Activated effector memory CD4-positive, alpha-beta T cell treated with Interleukin-2 at 50 U/mL for 16 hours (primary cell): Measurements from ENCODE around the gene SSRP1.
A peak's percentile ranks its signal among the peaks of the same experiment; 100 is the strongest.
"Not testable (repeated sequence)": the region's sequence is repeated elsewhere in the genome, so short reads cannot be mapped to it uniquely, and the experiment has no call there.

Experiments used
- DNase-seq: peaks from one replicate; pipeline ENCODE4 v3.0.0-alpha.2; 2020

The SSRP1 gene, protein sequence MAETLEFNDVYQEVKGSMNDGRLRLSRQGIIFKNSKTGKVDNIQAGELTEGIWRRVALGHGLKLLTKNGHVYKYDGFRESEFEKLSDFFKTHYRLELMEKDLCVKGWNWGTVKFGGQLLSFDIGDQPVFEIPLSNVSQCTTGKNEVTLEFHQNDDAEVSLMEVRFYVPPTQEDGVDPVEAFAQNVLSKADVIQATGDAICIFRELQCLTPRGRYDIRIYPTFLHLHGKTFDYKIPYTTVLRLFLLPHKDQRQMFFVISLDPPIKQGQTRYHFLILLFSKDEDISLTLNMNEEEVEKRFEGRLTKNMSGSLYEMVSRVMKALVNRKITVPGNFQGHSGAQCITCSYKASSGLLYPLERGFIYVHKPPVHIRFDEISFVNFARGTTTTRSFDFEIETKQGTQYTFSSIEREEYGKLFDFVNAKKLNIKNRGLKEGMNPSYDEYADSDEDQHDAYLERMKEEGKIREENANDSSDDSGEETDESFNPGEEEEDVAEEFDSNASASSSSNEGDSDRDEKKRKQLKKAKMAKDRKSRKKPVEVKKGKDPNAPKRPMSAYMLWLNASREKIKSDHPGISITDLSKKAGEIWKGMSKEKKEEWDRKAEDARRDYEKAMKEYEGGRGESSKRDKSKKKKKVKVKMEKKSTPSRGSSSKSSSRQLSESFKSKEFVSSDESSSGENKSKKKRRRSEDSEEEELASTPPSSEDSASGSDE

DNA sequence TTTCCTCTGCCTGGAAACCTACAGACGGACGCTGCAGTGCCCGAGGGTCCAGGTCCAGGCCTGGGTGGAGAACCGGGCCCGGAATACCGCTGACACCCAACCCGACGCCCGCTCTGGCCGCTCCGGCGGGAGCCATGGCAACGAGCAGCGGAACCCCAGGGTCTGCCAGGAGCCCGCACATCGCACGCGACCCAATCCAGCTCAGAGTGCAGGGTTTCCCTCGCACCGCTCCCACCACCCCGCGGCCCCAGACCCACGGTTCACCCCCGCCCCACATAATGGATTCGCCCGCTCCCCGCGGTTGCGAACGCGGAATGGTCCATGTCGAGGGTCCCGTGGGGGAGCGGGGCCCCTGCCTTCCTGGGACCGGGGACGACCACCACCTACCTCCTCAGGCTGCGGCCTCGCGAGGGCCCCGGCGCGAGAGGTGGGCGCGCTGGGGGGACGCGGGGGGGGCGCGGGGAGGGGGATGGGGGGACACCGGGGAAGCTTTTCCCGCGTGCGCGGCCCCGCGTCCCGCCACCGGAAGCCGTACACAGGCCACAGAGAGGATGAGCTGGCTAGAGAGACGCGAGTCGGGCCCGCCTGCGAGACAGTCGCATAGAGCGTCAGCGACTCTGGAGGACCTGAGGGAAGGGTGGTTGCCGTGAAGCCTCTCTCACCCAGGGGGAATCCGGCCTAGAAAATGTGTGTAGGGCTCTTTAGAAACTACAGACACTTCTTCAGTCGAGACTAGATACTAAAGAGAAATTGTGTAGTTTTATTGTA is at the start of gene SSRP1:
Gene SSRP1 (minus strand): TSS at position 550 of the 768 bp plus-strand sequence. CDS start 771 bp downstream, outside the sequence.
- DNase-seq: peak; percentile 82

DNA sequence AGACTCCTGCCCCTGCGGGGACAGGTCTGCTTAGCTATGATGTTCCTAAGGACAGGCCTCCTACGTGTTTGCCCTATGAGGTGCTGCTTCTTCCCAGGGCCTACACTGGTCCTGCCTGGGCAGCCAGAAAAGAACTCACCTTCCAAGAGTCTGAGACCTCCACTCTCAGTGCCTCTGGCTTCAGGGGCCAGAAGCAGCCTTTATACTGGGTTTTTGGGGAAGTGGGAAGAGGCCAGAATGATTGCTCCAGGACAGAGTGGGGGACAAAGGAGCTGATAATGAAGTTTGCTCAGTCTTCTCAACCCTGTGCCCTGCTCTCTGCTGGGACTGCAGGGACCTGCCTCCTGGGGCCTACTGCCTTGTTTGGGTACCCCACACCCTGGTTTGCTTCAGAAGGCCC is 45.3 kb upstream of the SSRP1 start, which contains the start of gene PRG3:
Gene PRG3 (minus strand): TSS at position 176 of the 400 bp plus-strand sequence. CDS start 442 bp downstream, outside the sequence.
- no peak for DNase-seq

DNA sequence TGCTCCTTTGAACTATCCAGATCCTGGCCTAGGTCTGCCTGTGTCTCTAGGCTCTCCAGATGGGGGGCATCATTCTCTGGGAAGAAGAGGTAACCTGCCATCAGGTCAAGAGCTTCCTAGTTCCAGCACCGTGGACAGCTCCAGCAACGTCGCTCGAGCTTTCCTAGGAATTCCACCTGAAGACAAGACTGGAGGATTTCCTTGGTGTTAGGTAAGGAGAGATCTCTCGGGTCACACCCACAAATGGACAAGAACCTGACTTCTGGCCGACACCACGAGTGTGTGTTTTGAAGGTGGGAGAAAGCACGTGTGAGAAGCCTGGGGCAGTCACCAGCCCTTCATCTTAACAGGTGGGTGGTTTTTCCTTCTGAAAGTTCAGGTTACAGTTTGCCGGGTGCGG is 44.0 kb upstream of the SSRP1 start:
- DNase-seq: no peak

DNA sequence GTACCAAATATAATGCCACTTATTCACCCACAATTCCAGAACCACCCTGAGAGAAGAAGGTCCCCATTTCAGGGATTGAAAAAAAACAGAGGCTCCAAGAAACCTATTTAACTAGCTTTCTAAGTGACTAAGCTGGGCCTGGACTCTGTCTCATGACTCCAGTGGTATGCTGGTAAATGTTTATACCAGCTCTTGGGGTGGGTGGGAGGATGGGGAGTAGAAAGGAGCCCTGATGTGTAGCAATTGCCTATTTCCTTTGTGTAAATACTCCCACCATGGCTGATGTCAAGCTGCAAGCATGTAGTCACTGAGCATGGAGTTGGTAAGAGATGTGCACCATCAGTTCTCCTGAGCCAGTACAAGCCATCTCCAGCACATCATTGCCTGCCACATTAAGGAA is 42.5 kb upstream of the SSRP1 start:
- DNase-seq: no peak

DNA sequence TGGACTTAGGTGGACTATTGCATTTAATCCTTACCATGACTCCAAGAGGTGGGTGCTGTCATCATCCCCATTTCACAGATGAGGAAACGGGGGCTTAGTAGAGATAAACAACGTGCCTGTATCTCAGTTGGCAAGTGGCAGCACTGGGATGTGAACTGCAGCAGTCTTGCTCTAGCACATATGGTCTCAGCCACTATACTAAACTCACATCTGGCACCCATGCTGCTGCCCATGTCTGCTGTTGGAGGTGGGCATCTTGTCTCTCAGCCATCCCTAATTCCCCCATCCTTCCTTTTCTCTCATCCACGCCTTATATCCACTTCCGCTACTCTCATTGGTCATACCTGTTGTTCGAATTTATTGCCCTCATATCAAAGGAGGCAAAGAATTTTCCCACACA is 41.4 kb upstream of the SSRP1 start:
- DNase-seq: no peak

DNA sequence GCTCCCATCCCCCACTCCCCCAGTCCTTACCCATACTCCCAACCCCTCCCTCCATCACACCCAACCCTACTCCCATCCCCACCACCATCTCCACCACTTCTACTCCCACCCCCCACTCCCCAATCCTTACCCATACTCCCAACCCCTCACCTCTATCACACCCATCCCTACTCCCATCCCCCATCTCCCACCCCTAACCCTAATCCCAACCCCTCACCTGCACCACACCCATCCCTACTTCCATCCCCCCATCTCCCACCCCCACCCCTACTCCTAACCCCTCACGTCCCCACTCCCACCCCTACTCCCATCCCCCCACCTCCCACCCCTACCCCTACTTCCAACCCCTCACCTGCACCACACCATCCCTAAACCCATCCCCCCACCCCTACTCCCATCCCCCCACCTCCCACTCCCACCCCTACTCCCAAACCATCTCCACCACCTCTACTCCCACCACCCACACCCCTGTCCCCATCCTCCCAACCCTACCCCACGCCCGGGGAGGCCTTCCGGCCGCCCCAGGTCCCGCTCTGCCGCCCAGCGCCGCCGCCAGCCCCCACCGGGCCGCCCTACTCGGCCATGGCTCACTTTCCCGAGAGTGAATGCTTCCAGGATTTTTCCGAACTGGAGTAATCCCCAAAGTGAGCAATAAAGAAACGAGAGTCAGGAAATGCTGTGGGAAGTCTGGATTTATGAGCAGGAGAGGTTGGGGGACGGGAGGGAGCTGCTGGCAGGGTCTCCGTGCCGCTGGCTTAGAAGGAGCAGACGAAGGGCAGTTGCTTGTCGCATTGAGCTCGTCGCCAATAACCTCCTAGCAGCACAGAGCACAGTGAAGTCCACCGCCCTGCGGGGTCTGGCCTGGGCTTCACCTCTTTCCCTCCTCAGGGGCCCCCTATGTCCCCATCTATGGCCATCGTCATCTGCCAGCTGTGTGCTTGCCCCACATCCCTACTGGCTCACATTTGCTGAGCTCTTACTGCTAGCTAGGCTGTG is 40.7 kb upstream of the SSRP1 start:
- DNase-seq: no peak

DNA sequence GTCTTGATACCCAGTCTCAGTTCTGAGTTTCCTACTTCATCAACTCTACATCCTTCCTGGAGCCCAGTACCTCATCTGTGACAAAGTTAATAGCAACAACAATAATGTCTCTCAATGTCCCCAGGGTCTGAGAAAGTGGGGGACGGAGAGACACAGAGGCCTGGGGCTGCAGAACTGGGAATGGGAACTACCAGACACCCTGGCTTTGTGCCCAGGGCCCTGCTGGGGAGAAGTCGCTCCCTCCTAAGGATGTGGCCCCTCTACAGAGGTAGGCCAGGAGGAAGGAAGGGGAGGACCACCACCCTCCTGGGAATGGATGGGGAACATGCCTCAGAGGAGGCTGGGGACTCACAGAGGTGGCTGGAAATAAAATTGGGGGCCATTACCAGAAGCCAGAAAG is 39.8 kb upstream of the SSRP1 start:
- no peak for DNase-seq

DNA sequence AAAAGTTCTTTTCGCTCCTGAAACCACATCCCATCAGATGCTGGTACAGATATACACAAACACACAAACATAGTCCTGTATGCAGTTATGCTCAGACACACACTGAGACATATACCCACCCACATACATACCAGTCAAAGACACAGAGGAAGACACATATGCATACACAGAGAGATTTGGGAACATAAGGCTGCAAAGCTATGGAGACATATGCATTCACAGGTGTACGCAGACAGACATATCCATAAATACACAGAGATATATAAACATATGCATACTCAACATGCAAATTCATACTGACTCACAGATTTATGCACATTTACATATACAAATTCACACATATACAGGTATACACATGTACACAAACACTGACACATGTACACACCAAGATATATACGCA is 39.3 kb upstream of the SSRP1 start:
- DNase-seq: no peak

DNA sequence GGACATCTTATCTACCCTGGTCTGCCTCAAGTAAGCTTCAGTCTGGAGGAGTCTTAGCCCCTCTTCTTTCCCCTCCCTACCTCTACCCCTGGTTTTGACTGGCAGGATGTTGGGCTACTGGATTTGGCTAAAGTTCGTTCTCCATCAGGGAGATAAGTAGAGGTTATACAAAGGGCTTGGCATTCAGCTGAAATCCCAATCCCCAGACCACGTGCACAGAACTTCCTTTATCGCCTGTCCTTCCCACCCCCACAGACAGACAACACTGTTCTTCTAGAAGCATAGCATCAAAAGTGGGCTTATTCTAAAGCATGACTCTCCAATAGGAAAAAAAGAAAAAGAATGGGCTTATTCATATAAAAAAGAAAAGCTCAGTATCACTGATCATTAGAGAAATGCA is 37.5 kb upstream of the SSRP1 start:
- no peak for DNase-seq

DNA sequence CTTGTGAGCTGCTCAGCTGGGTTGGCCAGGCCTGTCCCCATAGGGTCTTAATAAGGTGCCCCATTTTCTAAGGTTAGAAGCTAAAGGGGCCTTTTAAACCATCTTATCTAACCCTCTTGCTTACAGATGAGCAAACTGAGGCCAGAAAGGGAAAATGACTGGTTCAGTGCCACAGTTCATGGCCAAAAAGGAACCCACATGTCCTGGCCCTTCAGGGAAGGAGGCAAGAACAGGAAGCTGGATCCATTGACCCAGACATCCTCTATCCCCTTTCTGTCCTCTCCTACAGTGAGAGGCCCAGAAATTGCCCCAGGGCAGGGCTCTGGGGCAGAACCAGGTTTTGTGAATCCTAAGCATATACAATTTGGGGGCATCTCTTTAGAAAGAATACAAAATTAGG is 35.2 kb upstream of the SSRP1 start:
- DNase-seq: no peak

DNA sequence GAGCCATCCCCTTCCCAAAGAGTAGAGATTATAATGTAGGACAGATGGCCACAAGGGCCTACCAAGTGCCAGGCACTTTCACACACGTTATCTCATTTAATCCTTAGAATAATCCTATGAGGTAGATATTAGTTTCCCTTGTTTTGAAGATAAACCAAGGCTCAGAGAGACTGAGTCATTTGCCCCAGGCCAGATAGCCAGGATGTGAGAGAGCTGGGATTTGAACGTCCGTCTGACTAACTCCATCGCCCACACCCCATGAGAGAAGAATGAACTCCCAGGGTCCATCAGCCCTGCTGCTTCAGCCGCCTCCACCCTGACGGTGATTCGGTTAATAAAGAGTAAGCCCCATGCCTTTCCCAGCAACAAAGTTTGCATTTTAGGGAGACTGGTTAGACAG is 34.6 kb upstream of the SSRP1 start:
- DNase-seq: no peak

DNA sequence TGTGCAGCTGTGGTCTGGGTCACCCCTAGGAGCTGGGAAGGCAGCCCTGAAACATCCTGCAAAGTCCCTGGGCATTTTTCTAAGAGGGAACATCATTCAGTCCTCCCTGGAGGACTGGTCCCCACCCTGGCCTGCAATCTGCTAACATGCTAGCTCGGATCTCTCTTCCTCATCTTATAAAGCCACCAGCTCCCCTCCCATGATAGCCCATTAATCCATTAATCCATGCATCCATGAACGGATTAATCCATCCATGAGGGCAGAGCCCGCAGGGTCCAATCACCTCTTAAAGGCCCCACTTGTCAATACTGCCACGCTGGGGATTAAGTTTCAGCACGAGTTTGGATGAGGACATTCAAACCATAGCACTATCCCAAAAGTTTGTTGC is 33.1 kb upstream of the SSRP1 start:
- no peak for DNase-seq

DNA sequence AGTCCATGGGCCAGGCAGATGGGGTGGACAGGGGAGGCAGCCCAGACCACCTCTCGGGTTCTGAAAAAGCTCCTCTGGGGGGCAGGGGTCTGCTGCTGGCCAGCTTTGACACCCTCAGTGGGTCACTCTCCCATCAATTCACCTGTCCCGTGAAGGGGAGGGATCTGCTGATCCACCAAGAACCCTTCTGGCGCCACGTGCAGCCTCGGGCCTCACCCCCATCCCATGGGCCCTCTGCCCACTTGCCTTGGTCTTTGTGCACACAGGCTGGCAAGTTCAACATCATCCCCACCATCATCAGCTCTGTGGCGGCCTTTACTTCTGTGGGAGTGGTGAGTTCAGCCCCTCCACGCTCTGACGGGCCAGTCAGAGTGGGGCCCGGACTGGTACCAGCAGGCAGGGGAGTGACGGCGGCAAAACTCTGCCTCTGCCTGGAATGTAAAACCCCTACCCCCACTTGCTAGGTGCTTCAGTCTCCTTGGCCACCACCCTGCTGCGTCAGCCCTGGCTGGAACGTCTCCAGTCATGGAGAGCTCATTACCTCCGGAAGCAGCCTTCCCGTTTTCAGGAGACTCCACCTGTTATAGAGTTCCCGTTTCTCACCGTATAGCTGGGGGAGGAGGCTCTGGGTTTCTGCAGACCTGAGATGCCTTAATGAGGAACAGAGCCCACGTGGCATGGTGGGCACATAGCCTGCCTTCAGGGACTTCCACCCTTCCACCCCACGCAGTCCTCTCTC is 32.6 kb upstream of the SSRP1 start:
- DNase-seq: no peak

DNA sequence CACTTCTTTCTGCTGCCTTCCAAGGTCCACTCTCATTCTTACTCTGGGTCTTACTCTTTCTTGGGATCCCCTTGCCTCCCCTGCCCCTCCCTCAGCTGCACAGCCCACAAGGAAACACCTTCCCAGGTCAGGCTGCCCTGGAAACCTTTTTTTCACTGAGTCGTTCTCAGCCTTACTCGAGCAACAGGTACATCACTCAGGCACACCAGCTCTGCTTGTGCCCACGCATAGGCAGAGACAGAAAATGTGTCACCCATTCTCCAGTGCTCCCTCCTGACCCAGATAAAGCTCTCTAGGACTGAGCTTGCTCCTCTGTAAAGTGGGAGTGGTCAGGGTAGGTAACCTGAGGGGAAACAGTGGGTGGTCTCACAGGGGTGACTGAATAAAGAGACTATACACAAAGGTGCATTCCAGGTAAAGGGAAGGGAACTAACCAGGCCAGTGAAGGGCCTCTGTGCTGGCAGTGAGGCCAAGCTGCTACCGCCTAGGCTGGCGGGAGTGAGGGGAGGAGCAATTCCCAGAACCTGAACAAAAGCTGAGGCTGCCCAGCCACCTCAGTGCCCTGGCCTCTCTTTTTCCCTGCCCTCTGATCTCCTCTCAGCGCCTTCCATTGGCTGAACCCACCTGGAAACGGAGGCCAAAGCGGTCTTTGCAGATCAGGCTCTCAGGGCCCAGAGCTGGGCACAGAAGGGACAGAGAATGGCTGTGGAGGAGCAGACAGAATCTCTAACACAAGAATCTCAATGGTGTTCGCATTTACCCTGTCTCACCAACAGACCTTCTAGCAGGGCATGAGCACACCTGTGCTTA is 29.4 kb upstream of the SSRP1 start:
- no peak for DNase-seq

DNA sequence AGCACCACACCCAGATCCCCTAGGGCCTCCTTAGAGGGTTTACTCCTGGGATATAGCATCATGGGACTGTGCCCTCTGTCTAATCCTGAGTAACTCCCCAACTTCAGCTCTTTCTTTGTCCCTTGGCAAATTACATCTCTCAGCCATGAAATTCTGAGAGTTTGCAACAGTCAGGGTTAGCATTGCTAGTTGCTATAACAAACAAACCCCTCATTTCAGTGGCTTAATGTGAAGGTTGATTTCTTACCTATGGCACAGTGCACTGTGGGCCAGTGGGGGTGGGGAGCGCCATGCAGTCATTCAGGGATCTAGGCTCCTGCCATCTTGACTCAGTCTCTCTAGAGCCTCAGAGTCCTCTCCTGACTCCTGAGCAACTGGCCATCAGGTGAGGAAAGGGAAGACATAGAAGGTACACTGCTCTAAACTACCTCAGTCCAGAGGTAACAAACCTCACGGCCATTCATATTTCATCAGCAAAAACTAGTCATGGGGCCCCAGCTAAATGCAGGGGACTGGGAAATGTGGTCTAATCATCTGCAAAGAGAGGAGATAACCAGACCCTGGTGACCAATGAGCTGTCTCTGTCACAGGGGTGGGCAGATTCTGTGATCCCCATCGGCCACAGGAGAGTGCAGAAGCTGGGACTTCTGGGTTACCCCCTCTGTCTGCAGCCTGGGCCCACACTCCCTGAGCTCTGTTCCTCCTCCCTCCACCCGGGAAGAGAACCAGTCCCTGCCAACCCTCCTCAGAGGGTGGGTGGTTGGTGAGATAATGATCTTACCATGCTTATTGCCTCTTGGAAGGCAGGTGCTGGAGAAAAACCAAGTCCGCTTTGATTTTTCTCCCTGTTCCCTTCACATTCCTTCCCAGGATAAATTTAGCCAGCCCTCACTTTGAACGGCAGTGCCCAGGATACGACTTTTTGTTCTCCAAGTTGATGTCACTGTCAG is 27.7 kb upstream of the SSRP1 start:
- no peak for DNase-seq

DNA sequence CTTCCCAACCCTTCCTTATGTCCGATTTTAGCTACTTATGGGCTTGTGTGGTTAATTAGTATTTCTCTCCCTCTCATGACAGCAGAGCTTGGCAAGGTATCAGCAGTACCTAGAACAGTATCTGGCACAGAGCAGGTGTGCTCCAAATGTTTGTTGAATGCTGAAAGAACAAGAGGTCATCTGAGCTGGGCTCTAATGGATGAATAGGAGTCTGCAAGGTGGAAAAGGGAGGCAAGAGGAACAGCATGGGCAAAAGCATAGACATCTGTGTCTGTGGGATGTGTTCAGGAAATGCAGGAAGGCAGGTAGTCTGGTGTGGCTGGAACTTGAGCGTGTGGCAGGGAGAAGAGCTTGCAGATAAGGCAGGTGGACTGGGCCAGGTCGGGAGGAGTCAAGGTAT is 26.2 kb upstream of the SSRP1 start:
- no peak for DNase-seq

DNA sequence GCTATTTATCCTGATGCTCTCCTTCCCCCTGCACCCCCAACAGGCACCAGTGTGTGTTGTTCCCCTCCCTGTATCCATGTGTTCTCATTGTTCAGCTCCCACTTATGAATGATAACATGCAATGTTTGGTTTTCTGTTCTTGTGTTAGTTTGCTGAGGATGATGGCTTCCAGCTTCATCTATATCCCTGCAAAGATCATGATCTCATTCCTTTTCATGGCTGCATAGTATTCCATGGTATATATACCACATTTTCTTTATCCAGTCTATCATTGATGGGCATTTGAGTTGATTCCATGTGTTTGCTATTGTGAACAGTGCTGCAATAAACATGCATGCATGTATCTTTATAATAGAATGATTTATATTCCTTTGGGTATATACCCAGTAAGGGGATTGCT is 25.7 kb upstream of the SSRP1 start:
- DNase-seq: not testable (repeated sequence)

DNA sequence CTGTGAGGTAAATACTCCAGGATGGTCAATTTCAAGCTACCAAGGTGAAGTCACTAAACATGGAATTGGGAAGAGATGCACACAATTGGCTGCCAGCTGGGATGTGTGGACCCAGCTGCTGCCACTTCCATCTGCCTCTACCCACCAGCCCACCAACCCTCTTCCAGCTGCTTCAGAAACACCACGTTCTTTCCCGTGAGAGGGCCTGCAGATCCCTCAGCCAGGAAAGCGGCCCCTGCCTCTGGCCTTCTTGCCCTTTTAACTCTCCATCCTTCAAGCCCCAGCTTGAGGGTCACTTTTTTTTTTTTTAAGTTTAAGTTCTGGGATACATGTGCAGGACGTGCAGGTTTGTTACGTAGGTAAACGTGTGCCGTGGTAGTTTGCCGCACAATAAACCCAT is 25.3 kb upstream of the SSRP1 start:
- DNase-seq: no peak

DNA sequence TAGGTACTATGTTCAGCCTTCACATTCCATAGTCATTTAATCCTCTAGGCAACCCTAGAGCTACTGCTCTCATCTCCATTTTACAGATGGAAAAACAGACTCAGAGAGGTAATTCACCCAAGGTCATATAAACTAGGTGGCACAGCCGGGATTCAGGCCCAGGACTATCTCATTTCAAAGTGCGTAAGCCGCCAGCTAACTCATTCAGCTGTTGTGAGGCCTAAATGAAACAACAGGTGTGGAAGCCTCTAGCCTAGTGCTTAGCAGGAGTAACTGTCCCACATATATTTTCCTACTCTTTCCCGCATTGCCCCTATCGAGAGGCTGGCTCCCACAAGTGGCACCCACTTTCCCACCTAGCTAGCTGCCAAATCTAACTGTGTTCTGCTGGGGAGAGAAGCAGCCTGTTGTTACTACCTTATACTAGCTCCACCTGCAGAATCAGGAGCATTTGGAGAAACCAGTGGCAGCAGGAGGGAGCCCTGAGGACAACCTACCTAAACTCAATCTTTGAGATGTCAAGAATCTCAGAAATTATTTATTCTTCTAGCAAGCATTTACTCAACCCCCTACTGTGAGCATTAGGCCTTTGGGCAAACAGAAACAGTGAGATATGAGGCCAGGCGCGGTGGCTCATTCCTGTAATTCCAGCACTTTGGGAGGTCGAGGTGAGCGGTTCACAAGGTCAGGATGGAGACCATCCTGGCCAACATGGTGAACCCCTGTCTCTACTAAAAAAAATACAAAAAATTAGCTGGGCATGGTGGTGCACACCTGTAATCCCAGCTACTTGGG is 24.4 kb upstream of the SSRP1 start:
- DNase-seq: no peak
